IPS DF 6.9 (cell line): ENCODE data around the gene BCL3.
"Not testable (repeated sequence)": the region's sequence is repeated elsewhere in the genome, so short reads cannot be mapped to it uniquely, and the experiment has no call there.

ENCODE experiments used
- DNase-seq: peaks from one replicate; pipeline ENCODE4 v3.0.0-alpha.2; 2013; ENCODE audit warnings: low read depth, low spot score
- H3K27ac ChIP-seq: one replicate; pipeline ENCODE4 v1.5.1; 2013; ENCODE audit warnings: low read length, control low read depth
- H3K27me3 ChIP-seq: 2 replicates; pipeline ENCODE4 v1.6.1; 2013; ENCODE audit warnings: mild to moderate bottlenecking, low read length; ENCODE audit not compliant: control insufficient read depth, insufficient read depth
- H3K36me3 ChIP-seq: 2 replicates; pipeline ENCODE4 v1.6.1; 2013; ENCODE audit warnings: low read length; ENCODE audit not compliant: control insufficient read depth, insufficient read depth
- H3K4me1 ChIP-seq: 2 replicates; pipeline ENCODE4 v1.6.1; 2013; ENCODE audit warnings: low read length; ENCODE audit not compliant: control insufficient read depth, insufficient read depth
- H3K4me3 ChIP-seq: 2 replicates; pipeline ENCODE4 v1.5.1; 2013; ENCODE audit warnings: mild to moderate bottlenecking, low read length
- H3K9me3 ChIP-seq: 2 replicates; pipeline ENCODE4 v1.6.1; 2013; ENCODE audit warnings: low read length, inconsistent platforms; ENCODE audit not compliant: control insufficient read depth, insufficient read depth
- WGBS: extraction: QIAGEN DNeasy Blood & Tissue Kit; methylation state at CpG from one replicate; pipeline ENCODE4 v1.1.7; 2013; ENCODE audit warnings: mixed read lengths, missing lambda C conversion rate; ENCODE audit not compliant: insufficient read length, insufficient coverage; 5-methylcytosine and 5-hydroxymethylcytosine counted together

BCL3 gene

DNA sequence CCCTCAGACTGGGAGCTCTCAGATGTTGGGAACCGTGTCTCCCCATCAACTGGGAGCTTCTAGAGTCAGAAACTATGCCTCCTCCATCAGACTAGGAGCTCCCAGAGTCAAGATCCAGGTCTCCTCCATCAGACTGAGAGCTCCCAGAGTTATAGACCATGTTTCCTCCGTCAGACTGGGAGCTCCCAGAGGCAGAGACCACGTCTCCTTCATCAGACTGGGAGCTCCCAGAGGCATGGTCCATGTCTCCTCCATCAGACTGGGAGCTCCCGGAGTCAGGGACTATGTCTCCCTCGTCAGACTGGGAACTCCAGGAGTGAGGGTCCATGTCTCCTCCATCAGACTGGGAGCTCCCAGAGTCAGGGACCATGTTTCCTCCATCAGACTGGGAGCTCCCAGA is 39.6 kb upstream of the BCL3 start:
- Histone ChIP-seq H3K4me3 (no peak overlapping the region), H3K9me3 (no peaks in the 10 kb centered on the region), H3K27me3 (no peaks in the 10 kb centered on the region), H3K36me3 (no peaks in the 10 kb centered on the region), H3K27ac (no peak overlapping the region), H3K4me1 (peaks cover under 1% of the 10 kb centered on the region; the same call in 1 of the 2 replicates)
- DNase-seq: no peak
- no CpG with 5 or more reads among the region's 5 CpGs for WGBS

DNA sequence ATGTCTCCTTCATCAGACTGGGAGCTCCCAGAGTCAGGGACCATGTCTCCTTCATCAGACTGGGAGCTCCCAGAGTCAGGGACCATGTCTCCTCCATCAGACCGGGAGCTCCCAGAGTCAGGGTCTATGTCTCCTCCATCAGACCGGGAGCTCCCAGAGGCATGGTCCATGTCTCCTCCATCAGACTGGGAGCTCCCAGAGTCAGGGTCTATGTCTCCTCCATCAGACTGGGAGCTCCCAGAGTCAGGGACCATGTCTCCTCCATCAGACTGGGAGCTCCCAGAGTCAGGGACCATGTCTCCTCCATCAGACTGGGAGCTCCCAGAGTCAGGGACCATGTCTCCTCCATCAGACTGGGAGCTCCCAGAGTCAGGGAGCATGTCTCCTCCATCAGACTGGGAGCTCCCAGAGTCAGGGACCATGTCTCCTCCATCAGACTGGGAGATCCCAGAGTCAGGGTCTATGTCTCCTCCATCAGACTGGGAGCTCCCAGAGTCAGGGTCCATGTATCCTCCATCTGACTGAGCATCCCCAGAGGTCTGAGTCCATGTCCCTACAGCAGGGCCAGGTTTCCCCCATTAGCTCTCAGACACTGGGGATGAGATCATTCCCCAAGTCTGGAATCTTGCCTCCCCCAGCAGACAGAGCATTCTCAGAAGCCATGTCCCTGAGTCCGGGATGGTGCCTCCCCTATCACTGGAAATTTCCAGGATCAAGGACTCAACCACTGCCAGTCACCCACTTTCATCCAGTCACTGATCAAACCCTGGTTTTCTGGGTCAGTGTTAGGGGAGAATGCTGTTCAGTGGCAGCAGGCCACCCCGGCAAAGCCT is 38.9 kb upstream of the BCL3 start:
- not testable (repeated sequence) for H3K36me3 ChIP-seq, H3K9me3 ChIP-seq, H3K27me3 ChIP-seq, DNase-seq, H3K4me3 ChIP-seq, H3K27ac ChIP-seq, H3K4me1 ChIP-seq
- WGBS: no CpG with 5 or more reads among the region's 4 CpGs

DNA sequence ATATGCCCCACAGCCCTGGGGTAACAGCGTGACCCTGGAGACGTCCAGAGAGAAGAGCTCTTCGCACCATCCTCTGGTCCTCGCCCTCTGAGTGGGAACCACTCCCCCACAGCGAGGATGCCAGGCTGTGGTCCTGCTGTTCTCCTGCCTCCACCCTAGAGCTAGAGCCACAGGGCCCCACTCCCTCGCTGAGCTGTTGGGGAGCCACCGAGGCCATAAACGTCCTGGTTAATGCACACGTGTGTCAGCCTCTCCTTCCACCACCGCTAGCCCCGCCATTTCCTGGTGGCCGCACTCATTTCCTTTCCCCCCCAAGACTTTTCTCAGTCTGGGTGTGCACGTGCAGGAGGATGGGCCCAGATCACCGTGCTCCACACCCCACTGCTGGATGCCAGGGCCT is 38.0 kb upstream of the BCL3 start:
- Histone ChIP-seq H3K27me3 (no peaks in the 10 kb centered on the region), H3K36me3 (no peaks in the 10 kb centered on the region), H3K4me3 (no peak overlapping the region), H3K4me1 (no peaks in the 10 kb centered on the region), H3K27ac (no peak overlapping the region), H3K9me3 (no peaks in the 10 kb centered on the region)
- no CpG with 5 or more reads among the region's 14 CpGs for WGBS
- no peak for DNase-seq

DNA sequence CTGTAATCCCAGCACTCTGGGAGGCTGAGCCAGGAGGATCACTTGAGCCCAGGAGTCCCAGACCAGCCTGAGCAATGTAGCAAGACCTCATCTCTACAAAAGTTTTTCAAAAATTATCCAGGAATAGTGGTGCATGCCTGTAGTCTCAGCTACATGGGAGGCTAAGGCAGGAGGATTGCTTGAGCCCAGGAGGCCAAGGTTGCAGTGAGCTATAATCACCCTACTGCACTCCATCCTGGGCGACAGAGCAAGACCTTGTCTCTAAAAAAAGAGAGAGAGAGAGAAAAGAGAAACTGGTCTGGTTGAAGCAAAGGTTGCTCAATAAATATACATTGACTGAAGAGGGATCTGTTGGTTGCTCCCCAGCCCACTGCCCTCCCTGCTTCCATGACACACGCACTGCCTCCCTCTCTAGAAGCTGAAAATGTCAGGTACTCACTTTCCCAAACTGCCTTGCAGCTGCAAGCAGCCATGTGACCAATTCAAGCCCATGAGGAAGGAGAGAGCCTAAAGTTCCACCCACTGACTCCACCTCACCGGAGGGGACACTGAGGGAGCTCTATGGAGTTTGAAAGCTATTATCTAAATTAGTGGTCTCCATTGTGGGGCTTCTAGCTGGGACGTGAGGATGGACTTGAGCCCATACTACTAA is 35.5 kb upstream of the BCL3 start:
- no CpG with 5 or more reads among the region's 4 CpGs for WGBS
- H3K27ac ChIP-seq: no peak overlapping the region
- H3K36me3 ChIP-seq: no peaks in the 10 kb centered on the region
- no peaks in the 10 kb centered on the region for H3K4me1 ChIP-seq
- H3K9me3 ChIP-seq: no peaks in the 10 kb centered on the region
- DNase-seq: no peak
- H3K27me3 ChIP-seq: no peaks in the 10 kb centered on the region
- H3K4me3 ChIP-seq: no peak overlapping the region

DNA sequence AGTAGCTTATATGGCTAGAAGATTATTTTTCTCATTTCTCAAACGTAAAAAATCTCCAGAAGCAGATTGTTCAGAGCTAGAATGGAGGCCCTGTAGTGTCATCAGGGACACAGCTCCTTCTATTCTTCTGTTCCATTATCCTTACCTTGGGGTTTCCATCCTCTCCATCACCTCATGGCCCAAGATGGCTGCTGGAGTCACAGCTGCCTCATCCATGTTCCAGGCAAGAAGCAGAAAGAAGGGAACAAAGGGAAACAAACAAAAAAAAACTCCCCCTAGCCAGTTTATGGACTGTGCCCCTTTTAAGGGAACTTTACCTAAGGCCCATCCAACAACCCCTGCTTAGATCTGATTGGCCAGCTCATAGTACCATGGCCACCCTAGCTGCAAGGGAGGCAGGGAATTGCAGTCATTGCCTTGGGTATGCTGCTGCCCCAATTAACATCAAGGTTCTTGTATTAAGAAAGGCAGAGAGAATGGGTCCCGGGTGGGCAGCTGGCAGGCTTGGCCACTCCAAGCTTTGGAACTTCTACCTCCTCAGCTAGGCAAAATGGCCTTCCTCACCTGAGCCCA is 33.8 kb upstream of the BCL3 start:
- Histone ChIP-seq H3K36me3 (no peaks in the 10 kb centered on the region), H3K4me3 (no peak overlapping the region), H3K27ac (no peak overlapping the region), H3K4me1 (peaks cover 1% of the 10 kb centered on the region; the same call in 1 of the 2 replicates), H3K9me3 (no peaks in the 10 kb centered on the region), H3K27me3 (no peaks in the 10 kb centered on the region)
- DNase-seq: no peak
- no CpG with 5 or more reads among the region's 2 CpGs for WGBS

DNA sequence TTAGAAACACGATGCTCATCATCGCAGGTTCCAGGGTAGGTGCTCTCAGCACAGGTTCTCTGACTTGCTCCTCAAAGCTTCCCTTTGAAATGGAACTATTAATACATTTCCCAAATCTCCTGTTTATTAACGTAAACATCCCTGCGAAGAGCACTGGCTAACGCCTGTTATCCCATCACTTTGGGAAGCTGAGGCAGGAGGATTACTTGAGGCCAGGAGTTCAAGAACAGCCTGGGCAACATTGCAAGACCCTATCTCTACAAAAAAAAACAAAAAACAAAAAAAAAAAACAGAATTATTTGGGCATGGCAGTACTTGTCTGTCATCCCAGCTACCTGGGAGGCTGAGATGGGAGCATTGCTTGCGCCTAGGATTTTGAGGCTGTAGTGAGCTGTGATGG is 30.9 kb upstream of the BCL3 start:
- no peak overlapping the region for H3K27ac ChIP-seq
- no CpG with 5 or more reads among the region's 6 CpGs for WGBS
- H3K4me3 ChIP-seq: no peak overlapping the region
- peaks cover 1% of the 10 kb centered on the region; the same call in 1 of the 2 replicates for H3K4me1 ChIP-seq
- no peak for DNase-seq
- no peaks in the 10 kb centered on the region for H3K9me3 ChIP-seq
- no peaks in the 10 kb centered on the region for H3K27me3 ChIP-seq
- no peaks in the 10 kb centered on the region for H3K36me3 ChIP-seq

DNA sequence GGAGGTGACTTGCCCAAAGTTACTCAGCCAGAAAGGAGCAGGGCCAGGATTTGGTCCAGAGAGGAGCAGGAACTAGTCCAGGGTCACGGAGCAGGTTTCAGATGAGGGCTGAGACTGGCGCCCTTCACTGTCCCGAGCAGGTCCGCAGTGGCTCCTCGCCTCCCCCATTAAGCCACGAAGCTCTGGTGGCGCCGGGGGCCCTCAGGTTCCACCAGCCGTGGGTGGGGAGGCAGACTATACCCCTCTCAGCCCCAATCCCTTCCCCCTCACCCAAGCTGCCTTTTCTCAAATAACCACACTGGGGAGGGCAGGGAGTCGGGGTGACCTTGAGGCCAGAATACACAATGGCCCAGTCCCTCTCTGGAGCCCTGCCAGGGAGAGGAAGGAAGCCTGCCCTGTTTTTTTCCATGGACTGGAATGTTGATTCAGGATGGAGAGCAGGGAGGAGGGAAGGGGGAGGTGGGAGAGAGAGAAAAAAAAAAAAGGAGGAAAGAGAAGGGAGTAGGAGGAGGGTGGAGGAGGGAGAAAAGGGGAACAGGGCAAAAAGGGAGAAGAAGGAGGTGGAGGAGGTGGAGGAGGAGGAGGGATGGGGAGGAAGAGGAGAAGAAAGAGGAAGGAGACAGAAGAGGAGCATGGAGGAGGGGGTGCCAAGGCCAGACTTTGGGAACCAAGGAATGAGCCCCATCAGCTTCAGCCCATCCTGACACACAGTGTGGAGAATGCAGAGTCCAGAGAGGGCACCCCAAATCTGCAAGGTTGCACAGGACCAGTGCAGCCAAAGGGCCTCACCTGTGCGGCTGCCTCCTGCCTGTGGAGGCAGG is 29.9 kb upstream of the BCL3 start:
- Histone ChIP-seq H3K27me3 (no peaks in the 10 kb centered on the region), H3K4me1 (peaks cover 1% of the 10 kb centered on the region; the same call in 1 of the 2 replicates), H3K9me3 (no peaks in the 10 kb centered on the region), H3K4me3 (no peak overlapping the region), H3K36me3 (no peaks in the 10 kb centered on the region), H3K27ac (peak overlapping the region; percentile 23)
- no CpG with 5 or more reads among the region's 11 CpGs for WGBS
- DNase-seq: peak; percentile 80

DNA sequence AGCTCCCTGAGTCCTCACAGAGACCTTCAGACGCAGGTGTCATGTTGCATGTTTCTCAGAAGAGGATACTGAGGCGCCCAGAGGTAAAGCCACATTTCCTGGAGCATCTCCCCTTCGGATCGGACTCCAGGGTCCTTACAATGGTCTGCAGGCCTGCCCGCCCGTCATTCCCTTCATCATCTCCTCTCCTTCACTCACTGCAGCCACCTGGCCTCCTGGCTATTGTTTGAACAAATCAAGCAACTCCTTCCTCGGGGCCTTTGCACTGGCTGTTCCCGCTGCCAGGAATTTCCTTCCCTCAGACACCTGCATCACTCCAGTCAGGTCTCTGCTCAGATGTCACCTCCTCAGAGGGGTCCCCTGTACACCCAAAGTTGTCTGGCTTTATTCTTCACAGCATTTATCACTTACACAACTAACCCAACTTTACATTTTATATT is 29.2 kb upstream of the BCL3 start:
- no peaks in the 10 kb centered on the region for H3K36me3 ChIP-seq
- H3K27ac ChIP-seq: peak overlapping the region; percentile 23
- DNase-seq: no peak
- peaks cover 1% of the 10 kb centered on the region; the same call in 1 of the 2 replicates for H3K4me1 ChIP-seq
- no CpG with 5 or more reads among the region's 8 CpGs for WGBS
- no peak overlapping the region for H3K4me3 ChIP-seq
- H3K9me3 ChIP-seq: no peaks in the 10 kb centered on the region
- H3K27me3 ChIP-seq: no peaks in the 10 kb centered on the region

DNA sequence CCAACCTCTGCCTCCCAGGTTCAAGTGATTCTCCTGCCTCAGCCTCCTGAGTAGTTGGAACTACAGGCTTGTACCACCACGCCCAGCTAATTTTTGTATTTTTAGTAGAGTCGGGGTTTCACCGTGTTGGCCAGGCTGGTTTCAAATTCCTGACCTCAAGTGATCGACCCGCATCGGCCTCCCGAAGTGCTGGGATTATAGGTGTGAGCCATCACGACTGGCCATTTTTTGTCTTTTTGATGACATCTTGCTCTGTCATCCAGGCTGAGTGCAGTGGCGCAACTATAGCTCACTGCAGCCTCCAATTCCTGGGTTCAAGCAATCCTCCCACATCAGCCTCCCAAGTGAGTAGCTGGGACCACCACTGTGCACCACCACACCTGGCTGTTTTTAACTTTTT is 28.1 kb upstream of the BCL3 start:
- not testable (repeated sequence) for DNase-seq, H3K27me3 ChIP-seq, H3K27ac ChIP-seq, H3K36me3 ChIP-seq, H3K4me3 ChIP-seq, H3K9me3 ChIP-seq, H3K4me1 ChIP-seq
- no CpG with 5 or more reads among the region's 9 CpGs for WGBS

DNA sequence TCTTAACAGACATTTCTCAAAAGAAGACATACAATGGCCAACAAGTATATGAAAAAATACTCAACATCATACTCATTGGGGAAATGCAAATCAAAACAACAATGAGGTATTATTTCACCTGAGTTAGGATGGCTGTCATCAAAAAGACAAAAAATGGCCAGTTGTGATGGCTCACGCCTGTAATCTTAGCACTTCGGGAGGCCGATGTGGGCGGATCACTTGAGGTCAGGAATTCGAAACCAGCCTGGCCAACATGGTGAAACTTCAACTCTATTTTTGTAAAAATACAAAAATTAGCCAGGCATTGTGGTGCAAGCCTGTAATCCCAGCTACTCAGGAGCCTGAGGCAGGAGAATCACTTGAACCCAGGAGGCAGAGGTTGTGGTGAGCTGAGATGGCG is 27.6 kb upstream of the BCL3 start:
- no peak overlapping the region for H3K4me3 ChIP-seq
- no CpG with 5 or more reads among the region's 6 CpGs for WGBS
- peaks cover 1% of the 10 kb centered on the region; the same call in 1 of the 2 replicates for H3K4me1 ChIP-seq
- no peaks in the 10 kb centered on the region for H3K27me3 ChIP-seq
- no peaks in the 10 kb centered on the region for H3K9me3 ChIP-seq
- H3K36me3 ChIP-seq: no peaks in the 10 kb centered on the region
- no peak for DNase-seq
- H3K27ac ChIP-seq: no peak overlapping the region
